Effector memory CD4-positive, alpha-beta T cell (primary cell): ENCODE data around the gene DHCR24.
"Not testable (repeated sequence)": the region's sequence is repeated elsewhere in the genome, so short reads cannot be mapped to it uniquely, and the experiment has no call there.

Source experiments
- DNase-seq, 3 donors: peaks; one replicate each; pipeline ENCODE4 v3.0.0-alpha.2; 2020
- H3K27ac ChIP-seq: 2 replicates; pipeline ENCODE4 v1.7.0; 2013; ENCODE audit warnings: mild to moderate bottlenecking, low read length, moderate library complexity; ENCODE audit not compliant: insufficient read depth, poor library complexity, severe bottlenecking
- H3K27me3 ChIP-seq: replicated peaks from 2 replicates; pipeline ENCODE4 v1.7.0; 2013; ENCODE audit warnings: mild to moderate bottlenecking, low read length; ENCODE audit not compliant: insufficient read depth, control insufficient read depth, poor library complexity, severe bottlenecking
- H3K36me3 ChIP-seq: 2 replicates; pipeline ENCODE4 v1.7.0; 2013; ENCODE audit warnings: mild to moderate bottlenecking, low read length, moderate library complexity; ENCODE audit not compliant: control insufficient read depth, insufficient read depth
- H3K4me1 ChIP-seq: 2 replicates; pipeline ENCODE4 v1.7.0; 2013; ENCODE audit warnings: low read length, mild to moderate bottlenecking; ENCODE audit not compliant: control insufficient read depth, insufficient read depth, poor library complexity, severe bottlenecking
- H3K4me3 ChIP-seq: 2 replicates; pipeline ENCODE4 v1.7.0; 2013; ENCODE audit warnings: low read length, low read depth, mild to moderate bottlenecking; ENCODE audit not compliant: insufficient read depth, poor library complexity, severe bottlenecking
- H3K9me3 ChIP-seq: 2 replicates; pipeline ENCODE4 v1.7.0; 2013; ENCODE audit warnings: mild to moderate bottlenecking, low read length, moderate library complexity; ENCODE audit not compliant: control insufficient read depth
- total RNA-seq, 3 donors: gene quantifications; one replicate each; lab custom pipeline; 2026; lab: John Stamatoyannopoulos, UW

Gene DHCR24
- 2.4 to 6.4 (median 6.2) reads per million in 3 donors for total RNA-seq

DNA sequence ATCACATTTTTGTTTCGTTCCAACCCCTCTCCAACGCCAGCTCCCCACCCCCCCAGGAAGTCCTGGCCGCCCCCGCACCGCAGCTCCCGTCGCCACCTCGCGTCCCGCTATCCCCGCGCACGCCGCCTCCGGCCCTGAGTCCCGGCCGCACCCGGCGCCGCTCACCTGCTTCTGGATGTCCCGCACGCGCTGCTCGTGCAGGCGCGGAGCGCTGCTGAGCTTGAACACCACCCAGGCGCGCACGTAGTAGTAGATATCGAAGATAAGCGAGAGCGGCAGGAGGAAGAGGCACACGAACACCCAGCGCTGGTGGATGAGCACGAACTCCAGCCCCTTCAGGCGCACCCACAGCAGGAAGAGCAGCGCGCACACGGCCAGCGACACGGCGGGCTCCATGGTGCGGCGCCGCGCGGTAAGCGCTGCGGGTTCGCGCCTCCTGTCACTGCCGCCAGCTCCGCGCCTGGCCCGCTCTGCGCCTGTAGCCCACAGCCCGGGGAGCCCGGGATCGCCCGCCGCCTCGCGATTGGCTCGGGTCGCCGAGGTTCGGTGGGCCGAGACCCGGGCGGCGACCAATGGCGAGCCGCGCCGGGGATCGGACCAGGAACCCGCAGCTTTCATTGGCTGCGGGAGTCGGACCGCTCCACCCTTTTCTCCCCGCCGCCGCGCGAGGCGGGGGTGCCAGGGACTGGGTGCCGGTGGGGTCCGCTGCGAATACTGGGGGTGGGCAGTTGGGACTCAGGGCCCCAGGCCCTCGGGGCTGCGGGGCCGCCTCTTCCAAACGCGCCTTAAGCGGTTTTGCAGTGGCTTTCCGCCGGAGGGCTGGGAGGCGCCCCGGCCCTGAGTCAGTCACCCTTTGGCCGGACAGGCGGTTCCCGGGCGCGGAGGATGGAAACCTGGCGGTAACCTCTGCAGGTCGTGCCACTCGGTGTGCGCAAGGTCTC is at the start of gene DHCR24:
DHCR24 (minus strand) TSS at position 472 of the 941 bp plus-strand sequence; CDS start at position 396, 76 bp downstream.
- no peaks in the 10 kb centered on the region for H3K4me1 ChIP-seq

GRCh38 chr1:54936791-54937190 is 49.8 kb upstream of the DHCR24 start:
- Histone ChIP-seq H3K4me3 (no peak overlapping the region), H3K36me3 (no peaks in the 10 kb centered on the region), H3K9me3 (no peaks in the 10 kb centered on the region), H3K27me3 (no peaks in the 10 kb centered on the region), H3K27ac (no peak overlapping the region), H3K4me1 (no peaks in the 10 kb centered on the region)
- DNase-seq = no peak

More for the DNA sequence above, at the start of gene DHCR24:
- peak; percentile 22 to 51 (median 45) for DNase-seq
- peak within 1 kb of the TSS; percentile 77 for H3K4me3 ChIP-seq
- no peaks in the 10 kb centered on the region for H3K36me3 ChIP-seq
- no peak within 1 kb of the TSS for H3K27ac ChIP-seq
- no peaks in the 10 kb centered on the region for H3K9me3 ChIP-seq
- no peaks in the 10 kb centered on the region for H3K27me3 ChIP-seq

DNA sequence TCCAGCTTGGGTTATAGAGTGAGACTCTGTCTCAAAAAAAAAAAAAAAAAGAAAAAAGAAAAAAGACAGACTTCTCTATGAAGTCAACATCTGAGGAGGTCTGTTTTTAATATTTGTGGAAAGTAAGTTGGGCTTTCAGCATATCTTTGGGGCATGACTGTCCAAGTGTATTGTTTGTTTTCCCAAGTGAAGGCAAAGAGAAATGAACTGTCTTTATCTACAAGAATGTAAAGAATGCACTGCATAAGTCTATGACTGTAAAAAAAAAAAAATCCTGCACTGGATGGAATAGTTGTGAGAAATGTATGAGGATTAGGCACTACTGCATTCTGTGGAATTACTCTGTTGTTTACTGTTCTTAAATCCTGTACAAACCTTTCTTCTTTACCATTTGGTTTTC is 47.9 kb upstream of the DHCR24 start:
- H3K9me3 ChIP-seq = no peaks in the 10 kb centered on the region
- DNase-seq = no peak
- no peaks in the 10 kb centered on the region for H3K27me3 ChIP-seq
- H3K4me1 ChIP-seq = no peaks in the 10 kb centered on the region
- H3K36me3 ChIP-seq = no peaks in the 10 kb centered on the region
- H3K4me3 ChIP-seq = no peak overlapping the region
- H3K27ac ChIP-seq = no peak overlapping the region

- not testable (repeated sequence) for DNase-seq, H3K27ac ChIP-seq, H3K4me3 ChIP-seq, H3K36me3 ChIP-seq, H3K27me3 ChIP-seq, H3K9me3 ChIP-seq, H3K4me1 ChIP-seq
Measured at GRCh38 chr1:54934081-54934480, 47.1 kb upstream of the DHCR24 start.

- Histone ChIP-seq H3K27me3 (no peaks in the 10 kb centered on the region), H3K4me1 (no peaks in the 10 kb centered on the region), H3K36me3 (no peaks in the 10 kb centered on the region), H3K4me3 (no peak overlapping the region), H3K27ac (no peak overlapping the region), H3K9me3 (no peaks in the 10 kb centered on the region)
- no peak for DNase-seq
Measured at GRCh38 chr1:54931275-54931840, 44.4 kb upstream of the DHCR24 start.

DNA sequence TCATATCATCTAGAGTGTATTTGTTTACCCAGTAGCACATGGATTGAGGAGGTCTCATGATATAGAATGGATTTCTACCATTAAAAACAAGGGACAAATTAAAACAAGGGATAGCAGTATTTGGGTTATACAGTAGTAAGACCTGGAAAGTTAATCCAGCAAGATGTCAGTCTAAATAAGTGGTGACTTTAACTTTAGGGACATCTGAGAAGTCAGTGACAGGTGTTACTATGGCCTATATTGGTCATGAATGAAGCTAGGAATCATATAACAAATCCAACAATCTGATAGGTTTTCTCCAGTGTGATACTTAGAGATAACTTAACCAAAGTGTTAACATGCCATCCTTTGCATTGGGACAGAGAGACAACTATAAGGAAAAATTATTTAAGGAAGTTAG is 42.7 kb upstream of the DHCR24 start:
- Histone ChIP-seq H3K27ac (no peak overlapping the region), H3K9me3 (no peaks in the 10 kb centered on the region), H3K36me3 (no peaks in the 10 kb centered on the region), H3K27me3 (no peaks in the 10 kb centered on the region), H3K4me3 (no peak overlapping the region), H3K4me1 (no peaks in the 10 kb centered on the region)
- no peak for DNase-seq

DNA sequence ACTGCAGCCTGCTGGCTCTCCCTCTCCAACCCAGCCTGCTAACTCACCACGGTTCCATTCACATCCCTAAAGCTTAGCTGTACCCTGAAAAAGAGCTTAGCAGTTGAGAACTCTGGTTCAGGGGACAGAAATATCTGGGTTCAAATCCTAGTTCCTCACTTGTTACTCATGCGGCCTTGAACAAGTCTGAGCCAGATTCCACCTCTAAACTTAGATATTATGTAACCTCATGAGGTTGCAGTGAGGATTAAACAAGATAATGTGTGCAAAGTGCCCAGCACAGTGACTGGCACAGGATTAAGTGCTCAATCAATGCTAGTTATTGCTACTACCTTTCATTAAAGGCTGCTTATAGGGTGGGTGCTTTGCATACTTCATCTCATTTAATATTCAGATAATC is 41.3 kb upstream of the DHCR24 start:
- H3K27ac ChIP-seq = no peak overlapping the region
- no peak for DNase-seq

DNA sequence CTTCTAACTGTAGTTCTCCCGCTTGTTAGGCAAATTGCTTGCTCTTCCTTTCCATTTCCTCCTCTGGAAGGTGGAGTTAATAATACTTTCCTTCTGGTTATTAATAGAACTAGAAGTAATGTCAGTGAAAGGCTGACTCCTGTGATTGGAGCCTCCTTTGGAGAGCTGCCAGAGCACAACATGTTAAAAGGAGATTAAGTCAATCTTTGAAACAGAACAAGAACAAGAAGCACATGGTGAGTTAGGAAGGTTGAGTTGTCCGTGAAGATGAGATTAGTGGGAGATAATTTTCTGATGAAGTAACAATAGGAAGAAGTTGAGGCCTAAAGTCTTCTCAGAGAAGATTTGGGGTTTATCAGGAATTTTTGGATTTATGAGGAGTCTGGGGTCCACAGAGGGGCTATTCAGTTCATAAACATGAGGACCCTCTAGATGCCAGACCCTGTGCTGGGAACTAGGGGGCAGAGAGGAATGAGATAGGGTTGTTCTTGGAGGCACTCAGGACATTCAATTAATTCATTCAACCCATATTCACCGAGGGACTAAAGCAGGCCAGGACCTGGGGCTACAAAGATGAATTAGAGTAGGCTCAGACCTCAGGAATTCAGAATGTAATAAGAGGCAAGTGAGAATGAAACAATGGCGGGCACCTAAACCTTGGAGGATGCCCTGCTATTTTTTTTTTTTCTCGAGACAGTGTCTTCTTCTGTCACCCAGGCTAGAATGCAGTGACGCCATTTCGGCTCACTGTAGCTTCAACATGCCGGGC is 40.7 kb upstream of the DHCR24 start:
- no peak for DNase-seq
- no peak overlapping the region for H3K27ac ChIP-seq
- H3K4me3 ChIP-seq = no peak overlapping the region
- H3K9me3 ChIP-seq = no peaks in the 10 kb centered on the region
- no peaks in the 10 kb centered on the region for H3K4me1 ChIP-seq
- no peaks in the 10 kb centered on the region for H3K36me3 ChIP-seq
- H3K27me3 ChIP-seq = no peaks in the 10 kb centered on the region

More for the DNA sequence above, 41.3 kb upstream of the DHCR24 start:
- Histone ChIP-seq H3K4me1 (no peaks in the 10 kb centered on the region), H3K36me3 (no peaks in the 10 kb centered on the region), H3K9me3 (no peaks in the 10 kb centered on the region), H3K27me3 (no peaks in the 10 kb centered on the region), H3K4me3 (no peak overlapping the region)

DNA sequence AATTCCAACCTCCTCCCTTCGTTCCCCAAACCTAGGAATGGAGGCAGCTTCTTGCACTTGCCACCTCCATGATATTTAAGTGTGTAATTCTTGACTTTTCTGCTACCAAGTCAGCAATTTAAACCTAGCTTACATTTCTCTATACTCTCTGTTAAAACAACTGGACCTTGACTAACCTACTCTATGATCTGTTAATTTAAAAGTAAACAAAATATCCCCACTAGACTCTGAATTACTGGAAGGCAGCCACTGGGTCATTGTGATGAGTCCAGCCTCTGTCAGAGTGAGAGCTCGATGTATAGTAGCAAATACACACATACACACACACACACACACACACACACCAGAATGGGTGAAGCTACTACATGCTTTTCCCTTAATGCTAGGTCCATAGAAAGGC is 40.0 kb upstream of the DHCR24 start:
- H3K4me3 ChIP-seq = no peak overlapping the region
- H3K27me3 ChIP-seq = no peaks in the 10 kb centered on the region
- DNase-seq = no peak
- H3K27ac ChIP-seq = no peak overlapping the region
- H3K36me3 ChIP-seq = no peaks in the 10 kb centered on the region
- H3K9me3 ChIP-seq = no peaks in the 10 kb centered on the region
- no peaks in the 10 kb centered on the region for H3K4me1 ChIP-seq
